TTC549 (cell line): ENCODE data around the gene SMCO1.
A peak's percentile ranks its signal among the peaks of the same experiment; 100 is the strongest.
"Not testable (repeated sequence)": the region's sequence is repeated elsewhere in the genome, so short reads cannot be mapped to it uniquely, and the experiment has no call there.

ENCODE experiments used
- FAIRE-seq: peaks from 2 replicates; lab custom pipeline; 2012; peaks lifted over from hg19 to GRCh38; lab: Jason Lieb, UNC

The SMCO1 gene, protein sequence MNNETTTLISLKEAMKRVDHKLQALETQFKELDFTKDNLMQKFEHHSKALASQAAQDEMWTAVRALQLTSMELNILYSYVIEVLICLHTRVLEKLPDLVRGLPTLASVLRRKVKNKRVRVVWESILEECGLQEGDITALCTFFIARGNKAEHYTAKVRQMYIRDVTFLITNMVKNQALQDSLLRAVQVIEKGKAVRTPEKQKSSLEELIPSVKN

DNA sequence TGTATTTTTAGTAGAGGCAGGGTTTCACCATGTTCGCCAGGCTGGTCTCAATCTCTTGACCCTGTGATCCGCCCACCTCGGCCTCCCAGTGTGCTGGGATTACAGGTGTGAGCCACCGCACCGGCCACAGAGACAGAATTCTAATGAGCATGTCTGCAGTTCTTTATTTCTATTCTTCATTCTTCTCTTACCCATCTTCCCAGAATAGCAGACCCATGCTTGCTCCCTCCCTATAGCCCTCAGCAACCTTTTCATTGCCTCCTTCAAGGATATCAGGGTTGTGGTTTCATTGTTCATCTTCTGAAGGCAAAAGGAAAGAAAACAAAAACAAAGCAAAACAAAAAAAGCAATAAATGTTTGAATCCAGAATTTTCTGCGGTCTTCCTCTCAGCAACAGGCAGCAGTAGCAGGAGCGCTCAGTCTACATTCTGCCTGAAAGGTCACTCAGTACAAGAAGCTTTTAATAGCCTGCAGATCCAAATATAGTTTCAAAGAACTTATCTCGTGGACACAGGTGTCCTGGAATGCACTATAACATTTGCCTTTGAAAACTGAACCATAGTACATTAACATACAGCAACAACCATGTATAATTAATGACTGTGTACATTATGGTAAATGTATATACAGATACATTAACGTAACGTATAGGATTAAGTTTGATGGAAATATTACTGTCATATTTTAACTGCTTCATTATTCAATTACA lies at the start of gene SMCO1:
SMCO1 (minus strand) TSS at position 434 of the 709 bp plus-strand sequence; CDS start at position 297, 137 bp downstream.
- no peak for FAIRE-seq

DNA sequence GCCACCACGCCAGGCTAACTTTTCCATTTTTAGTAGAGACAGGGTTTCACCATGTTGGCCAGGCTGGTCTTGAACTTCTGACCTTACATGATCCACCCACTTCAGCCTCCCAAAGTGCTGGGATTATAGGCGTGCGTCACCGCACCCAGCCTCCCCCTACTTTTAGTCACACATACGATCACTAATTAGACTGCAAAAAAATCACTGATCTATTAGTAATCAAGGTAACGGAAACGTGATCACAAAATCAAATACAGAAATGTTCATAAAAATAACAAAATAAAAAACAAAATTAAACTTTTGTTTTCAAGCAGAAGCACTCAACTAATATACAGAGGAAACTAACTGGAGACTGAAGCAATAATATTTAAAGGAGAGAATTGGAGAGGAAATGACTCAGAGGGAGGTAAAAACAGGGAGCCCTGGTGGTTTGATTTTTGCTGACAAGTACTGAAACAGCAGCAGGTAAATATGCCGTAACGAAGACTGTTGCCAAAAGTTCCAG lies 48.6 kb upstream of the SMCO1 start:
- no peak for FAIRE-seq

GRCh38 chr3:196559826-196560225 lies 44.7 kb upstream of the SMCO1 start:
- FAIRE-seq: no peak

GRCh38 chr3:196558476-196558875 lies 43.3 kb upstream of the SMCO1 start:
- FAIRE-seq: no peak

DNA sequence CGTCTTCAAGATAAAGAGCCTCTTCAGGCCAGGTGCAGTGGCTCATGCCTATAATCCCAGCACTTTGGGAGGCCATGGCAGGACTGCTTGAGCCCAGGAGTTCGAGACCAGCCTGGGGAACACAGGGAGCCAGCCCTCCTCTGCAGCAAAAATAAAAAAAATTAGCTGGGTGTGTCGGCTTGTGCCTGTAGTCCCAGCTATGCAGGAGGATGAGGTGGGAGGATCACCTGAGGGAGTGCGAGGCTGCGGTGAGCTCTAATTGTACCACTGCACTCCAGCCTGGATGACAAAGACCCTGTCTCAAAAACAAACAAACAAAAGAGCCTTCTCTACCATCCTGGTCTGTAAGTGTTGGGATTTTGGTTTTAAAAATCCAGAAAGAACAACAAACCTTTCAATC lies 42.1 kb upstream of the SMCO1 start:
- no peak for FAIRE-seq

- no peak for FAIRE-seq
These were observed 40.1 kb upstream of the SMCO1 start for GRCh38 chr3:196555295-196555694.

GRCh38 chr3:196554205-196554604 lies 39.1 kb upstream of the SMCO1 start:
- no peak for FAIRE-seq

DNA sequence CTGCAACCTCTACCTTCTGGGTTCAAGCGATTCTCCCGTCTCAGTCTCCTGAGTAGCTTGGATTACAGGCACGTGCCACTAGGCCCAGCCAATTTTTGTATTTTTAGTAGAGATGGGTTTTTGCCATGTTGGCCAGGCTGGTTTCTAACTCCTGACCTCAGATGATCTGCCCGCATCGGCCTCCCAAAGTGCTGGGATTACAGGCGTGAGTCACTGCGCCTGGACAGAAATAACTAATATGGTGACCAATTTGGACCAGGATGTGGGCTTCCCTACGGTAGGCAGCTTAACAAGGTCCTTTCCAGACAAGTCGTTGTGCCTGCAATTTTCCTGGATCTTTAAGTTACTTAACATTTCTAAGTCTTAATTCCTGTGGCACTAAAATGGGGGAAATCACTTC lies 38.4 kb upstream of the SMCO1 start:
- no peak for FAIRE-seq

GRCh38 chr3:196552253-196552652 lies 37.1 kb upstream of the SMCO1 start:
- peak; percentile 68 for FAIRE-seq

- FAIRE-seq: not testable (repeated sequence)
These were observed 35.0 kb upstream of the SMCO1 start for GRCh38 chr3:196550172-196550571.

- not testable (repeated sequence) for FAIRE-seq
These were observed 34.2 kb upstream of the SMCO1 start for GRCh38 chr3:196549312-196549711.

GRCh38 chr3:196547067-196547466 lies 31.9 kb upstream of the SMCO1 start:
- FAIRE-seq: no peak

DNA sequence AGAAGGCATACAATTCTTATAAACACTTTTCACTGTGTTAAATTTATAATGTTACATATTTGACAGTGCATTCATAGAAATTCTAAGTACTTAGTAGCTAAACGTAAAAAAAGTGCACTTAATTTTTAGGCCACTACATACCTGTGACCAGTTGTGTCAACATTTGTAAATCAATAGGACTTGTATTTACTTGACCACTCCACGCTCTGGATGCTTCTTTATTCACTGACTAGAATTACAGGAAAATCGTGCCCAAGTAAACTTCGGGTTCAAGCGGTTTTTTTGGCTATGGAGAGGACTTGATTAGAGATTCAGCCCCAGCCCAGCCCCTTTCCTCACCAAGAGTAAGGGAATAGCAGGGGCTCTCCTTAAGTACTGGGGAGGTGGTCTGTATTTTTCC lies 31.4 kb upstream of the SMCO1 start:
- no peak for FAIRE-seq

DNA sequence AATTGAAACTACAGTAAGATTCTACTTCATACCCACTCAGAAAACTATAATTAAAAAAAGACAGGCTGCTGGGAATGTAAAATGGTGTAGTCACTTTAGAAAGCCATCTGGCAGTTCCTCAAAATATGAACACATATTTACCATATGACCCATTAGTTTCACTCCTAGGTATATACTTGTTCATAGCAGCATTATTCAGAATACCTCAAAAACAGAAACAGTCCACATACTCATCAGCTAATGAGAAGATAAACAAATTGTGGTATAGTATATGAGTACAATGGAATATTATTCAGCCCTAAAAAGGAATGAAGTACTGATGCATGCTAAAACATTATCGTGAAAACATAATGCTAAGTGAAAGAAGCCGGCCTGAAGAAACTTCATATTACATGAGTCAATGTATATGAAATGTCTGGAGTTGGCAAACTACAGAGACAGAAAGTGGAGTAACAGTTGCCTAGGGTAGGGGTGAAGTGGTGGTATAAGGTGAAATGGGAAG lies 29.4 kb upstream of the SMCO1 start:
- FAIRE-seq: no peak

DNA sequence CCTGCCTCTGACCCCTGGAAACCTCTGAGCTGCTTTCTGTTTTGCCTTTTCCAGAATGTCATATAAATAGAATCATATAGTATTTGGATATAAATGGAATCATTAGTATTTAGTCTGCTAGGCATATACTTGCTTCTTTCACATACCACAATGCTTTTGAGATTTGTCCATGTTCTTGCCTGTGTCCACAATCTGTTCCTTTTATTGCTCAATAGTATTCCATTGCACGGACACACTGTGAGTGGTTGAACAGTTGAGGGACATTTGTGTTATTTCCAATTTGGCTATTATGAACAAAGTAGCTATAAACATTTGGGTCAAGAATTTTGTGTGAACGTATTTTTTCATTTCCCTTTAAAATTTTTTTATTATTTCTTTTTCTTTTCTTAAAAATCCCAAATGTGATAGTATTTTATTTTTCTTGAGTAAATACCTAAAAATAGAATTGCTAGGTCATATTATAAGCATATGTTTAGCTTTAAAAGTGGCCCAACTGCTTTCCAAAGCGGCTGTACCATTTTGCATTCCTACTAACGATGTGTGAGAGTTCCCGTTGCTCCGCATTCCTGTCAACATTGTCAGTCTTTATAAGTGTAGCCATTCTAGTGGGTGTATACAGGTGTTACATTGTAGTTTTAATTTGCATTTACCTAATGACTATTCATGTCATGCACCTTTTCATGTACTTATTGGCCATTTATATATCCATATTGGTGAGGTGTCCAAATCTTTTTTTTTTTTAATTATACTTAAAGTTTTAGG lies 26.7 kb upstream of the SMCO1 start:
- no peak for FAIRE-seq

GRCh38 chr3:196537319-196537984 lies 22.3 kb upstream of the SMCO1 start:
- no peak for FAIRE-seq

- no peak for FAIRE-seq
These were observed 18.1 kb upstream of the SMCO1 start for GRCh38 chr3:196533260-196533681.

- FAIRE-seq: no peak
These were observed 16.3 kb upstream of the SMCO1 start for GRCh38 chr3:196531418-196531817.

GRCh38 chr3:196528639-196529233 lies 13.6 kb upstream of the SMCO1 start:
- FAIRE-seq: no peak

DNA sequence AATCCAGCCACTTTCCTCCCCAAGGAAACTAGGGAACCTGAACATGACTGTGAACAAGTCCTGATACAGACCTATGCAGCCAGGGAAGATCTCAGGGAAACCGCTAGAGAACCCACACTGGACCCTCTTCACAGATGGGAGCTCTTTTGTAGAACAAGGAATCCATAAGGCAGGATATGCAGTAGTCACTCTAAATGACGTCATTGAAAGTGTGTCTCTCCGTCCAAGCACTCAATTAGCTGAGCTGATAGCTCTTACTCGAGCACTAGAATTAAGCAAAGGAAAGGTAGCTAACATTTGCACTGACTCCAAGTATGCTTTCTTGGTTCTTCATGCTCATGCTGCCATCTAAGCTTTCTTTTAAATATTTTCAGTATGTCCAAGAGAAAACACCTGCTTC lies 10.0 kb upstream of the SMCO1 start:
- no peak for FAIRE-seq

DNA sequence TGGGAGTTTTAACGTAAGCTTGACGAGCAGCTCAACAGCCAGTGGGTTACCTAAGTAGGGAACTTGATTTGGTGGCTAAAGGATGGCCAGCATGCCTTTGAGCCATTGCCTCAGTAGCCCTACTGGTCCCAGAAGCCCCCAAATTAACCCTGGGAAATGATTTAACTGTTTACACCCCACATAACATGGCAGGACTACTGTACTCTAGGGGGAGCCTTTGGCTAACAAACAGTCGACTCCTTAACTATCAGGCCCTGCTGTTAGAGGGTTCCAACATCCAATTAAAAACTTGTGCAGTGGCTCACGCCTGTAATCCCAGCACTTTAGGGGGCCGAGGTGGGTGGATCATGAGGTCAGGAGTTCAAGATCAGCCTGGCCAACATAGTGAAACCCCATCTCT lies 9.4 kb upstream of the SMCO1 start:
- no peak for FAIRE-seq

DNA sequence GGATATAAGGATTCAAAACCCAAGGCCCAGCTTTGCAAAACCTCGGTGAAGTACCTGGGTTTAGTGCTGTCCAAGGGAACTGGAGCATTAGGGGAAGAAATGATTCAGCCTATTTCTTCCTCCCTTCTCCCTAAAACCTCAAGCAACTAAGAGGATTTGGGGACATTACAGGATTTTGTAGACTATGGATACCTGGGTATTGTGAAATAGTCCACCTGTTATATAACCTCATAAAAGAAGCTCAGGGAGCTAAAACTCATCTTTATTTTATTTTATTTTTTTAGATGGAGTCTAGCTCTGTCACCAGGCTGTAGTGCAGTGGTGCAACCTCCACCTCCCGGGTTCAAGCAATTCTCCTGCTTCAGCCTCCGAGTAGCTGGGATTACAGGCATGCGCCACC lies 8.7 kb upstream of the SMCO1 start:
- FAIRE-seq: no peak
